Nephron progenitor cell (in vitro differentiated cells): Measurements from ENCODE around the gene CLDN7.

ENCODE experiments used
- DNase-seq: peaks from one replicate; pipeline ENCODE4 v3.0.0; 2021
- H3K27ac Mint-ChIP-seq: 2 replicates; pipeline ENCODE4 v1.8.0; 2021; ENCODE audit warnings: mild to moderate bottlenecking, moderate library complexity, mixed read lengths
- H3K27me3 Mint-ChIP-seq: 2 replicates; pipeline ENCODE4 v1.8.0; 2021; ENCODE audit warnings: mild to moderate bottlenecking, low read depth, mixed read lengths; ENCODE audit not compliant: poor library complexity
- H3K36me3 Mint-ChIP-seq: 2 replicates; pipeline ENCODE4 v1.8.0; 2021; ENCODE audit warnings: low read depth, mixed read lengths
- H3K4me1 Mint-ChIP-seq: 2 replicates; pipeline ENCODE4 v1.8.0; 2021; ENCODE audit warnings: mixed read lengths
- H3K4me3 Mint-ChIP-seq: 2 replicates; pipeline ENCODE4 v1.8.0; 2021; ENCODE audit warnings: mild to moderate bottlenecking, moderate library complexity, mixed read lengths
- H3K9me3 Mint-ChIP-seq: 2 replicates; pipeline ENCODE4 v1.8.0; 2021; ENCODE audit warnings: mild to moderate bottlenecking, moderate library complexity, mixed read lengths
- CTCF ChIP-seq: fragments of 200-600 bp; sonication (generic); IDR thresholded peaks from 2 replicates; pipeline ENCODE4 v1.5.0; 2021; ENCODE audit warnings: antibody characterized with exemption

Gene CLDN7

DNA sequence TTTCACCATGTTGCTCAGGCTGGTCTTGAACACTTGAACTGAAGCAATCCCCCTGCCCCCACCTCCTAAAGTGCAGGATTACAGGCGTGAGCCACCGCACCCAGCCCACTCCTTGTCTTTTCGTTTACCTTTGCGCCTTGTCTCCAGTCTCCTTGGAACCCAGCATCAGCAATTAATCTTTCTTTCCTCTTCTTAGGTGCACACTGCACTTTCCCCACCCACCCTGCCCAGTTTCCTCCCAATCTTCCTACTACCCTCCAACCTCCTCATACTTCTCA is 1.5 kb upstream of the CLDN7 start:
- no peak overlapping the region for H3K27ac Mint-ChIP-seq
- peaks cover 85% of the 10 kb centered on the region for H3K27me3 Mint-ChIP-seq

DNA sequence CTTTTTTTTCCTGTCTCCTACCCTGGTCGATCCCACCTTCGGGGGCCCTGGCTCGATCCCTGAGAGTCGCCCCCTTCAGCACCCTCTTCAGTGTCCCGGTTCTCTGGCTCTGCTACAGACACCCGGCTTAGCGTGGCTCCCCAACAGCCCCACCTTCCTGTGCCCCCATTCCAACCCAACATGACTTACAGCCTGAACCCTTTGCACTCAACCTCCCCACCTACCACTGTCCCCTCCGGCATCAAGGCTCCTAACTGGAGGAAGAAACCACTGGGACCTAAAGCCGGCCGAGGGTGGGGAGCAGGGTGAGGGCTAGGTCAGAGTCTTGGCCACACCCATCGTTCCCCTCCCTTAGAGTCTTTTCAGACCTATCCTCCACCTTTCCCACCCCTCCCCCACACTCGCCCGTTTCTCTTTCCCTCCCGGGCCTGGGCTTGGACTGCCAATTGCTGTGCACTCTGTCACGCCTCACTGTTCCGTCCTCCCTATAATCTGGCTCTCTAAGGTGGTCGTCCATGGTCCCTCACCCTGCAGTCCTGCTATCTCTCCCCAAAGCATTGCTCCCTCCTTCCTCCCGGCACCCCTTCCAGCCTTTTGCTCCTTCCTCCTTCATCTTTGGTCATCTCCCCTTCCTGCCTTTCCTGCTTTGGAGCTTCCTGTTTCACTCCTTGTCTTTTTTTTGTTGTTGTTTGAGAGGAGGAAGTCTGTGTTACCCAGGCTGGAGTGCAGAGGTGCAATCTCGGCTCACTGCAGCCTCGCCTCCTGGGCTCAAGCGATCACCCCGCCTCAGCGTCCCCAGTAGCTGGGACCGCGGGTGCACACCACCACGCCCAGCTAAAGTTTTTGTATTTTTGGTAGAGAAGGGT is 890 bp upstream of the CLDN7 start:
- peaks cover 88% of the 10 kb centered on the region for H3K27me3 Mint-ChIP-seq
- DNase-seq = peak; percentile 61
- peaks cover 26% of the 10 kb centered on the region for H3K4me1 Mint-ChIP-seq

More for the DNA sequence above, 1.5 kb upstream of the CLDN7 start:
- Mint-ChIP-seq H3K9me3 (no peaks in the 10 kb centered on the region), H3K4me1 (peaks cover 31% of the 10 kb centered on the region), H3K36me3 (peaks cover 14% of the 10 kb centered on the region), H3K4me3 (peak overlapping the region; percentile 85)
- TF ChIP-seq CTCF = no peak
- DNase-seq = no peak

GRCh38 chr17:7261379-7262191 is 693 bp downstream of the CLDN7 start:
- no peak for TF ChIP-seq CTCF

More for the DNA sequence above, 890 bp upstream of the CLDN7 start:
- peak overlapping the region; percentile 85 for H3K4me3 Mint-ChIP-seq
- no peak for TF ChIP-seq CTCF
- no peaks in the 10 kb centered on the region for H3K9me3 Mint-ChIP-seq
- H3K36me3 Mint-ChIP-seq = peaks cover 19% of the 10 kb centered on the region
- no peak overlapping the region for H3K27ac Mint-ChIP-seq

GRCh38 chr17:7260651-7261378 is 1.5 kb downstream of the CLDN7 start:
- H3K4me3 Mint-ChIP-seq = peak overlapping the region; percentile 70
- no peak overlapping the region for H3K27ac Mint-ChIP-seq
- DNase-seq = peak; percentile 56
- no peak for TF ChIP-seq CTCF
- peaks cover 22% of the 10 kb centered on the region for H3K4me1 Mint-ChIP-seq
- H3K27me3 Mint-ChIP-seq = peaks cover 66% of the 10 kb centered on the region
- no peaks in the 10 kb centered on the region for H3K9me3 Mint-ChIP-seq
- H3K36me3 Mint-ChIP-seq = peaks cover 35% of the 10 kb centered on the region

More at GRCh38 chr17:7261379-7262191, 693 bp downstream of the CLDN7 start:
- H3K4me3 Mint-ChIP-seq = peak overlapping the region; percentile 70
- peaks cover 74% of the 10 kb centered on the region for H3K27me3 Mint-ChIP-seq
- DNase-seq = peak; percentile 25
- no peaks in the 10 kb centered on the region for H3K9me3 Mint-ChIP-seq
- peaks cover 22% of the 10 kb centered on the region for H3K4me1 Mint-ChIP-seq
- H3K36me3 Mint-ChIP-seq = peaks cover 30% of the 10 kb centered on the region
- H3K27ac Mint-ChIP-seq = no peak overlapping the region

GRCh38 chr17:7260151-7260550 is 2.1 kb downstream of the CLDN7 start:
- H3K9me3 Mint-ChIP-seq = no peaks in the 10 kb centered on the region
- H3K27ac Mint-ChIP-seq = no peak overlapping the region
- H3K4me3 Mint-ChIP-seq = peak overlapping the region; percentile 52
- peaks cover 61% of the 10 kb centered on the region for H3K27me3 Mint-ChIP-seq
- H3K4me1 Mint-ChIP-seq = peaks cover 22% of the 10 kb centered on the region
- no peak for TF ChIP-seq CTCF
- peaks cover 35% of the 10 kb centered on the region for H3K36me3 Mint-ChIP-seq
- no peak for DNase-seq
